Right cardiac atrium (tissue), 5 donors: ENCODE measurements around the gene ZFPL1. TPM values are rescaled to one million over a fixed set of nuclear protein-coding genes. Genes with fewer than 3 reads are reported as not detected.

ENCODE experiments used
- ATAC-seq, 2 donors: fragments of 200-7000 bp; cut with Tn5 transposase; one replicate each; pipeline versions ENCODE4 v1.8.0 to v1.9.1; 2020; ENCODE audit warnings: moderate library complexity in 2 of 2, mild to moderate bottlenecking in 1 of 2
- DNase-seq, 3 donors: peaks; one replicate each; pipeline ENCODE4 v3.0.0-alpha.2; 2020
- H3K27ac ChIP-seq: one replicate; pipeline ENCODE4 v1.5.1; 2013; ENCODE audit warnings: mild to moderate bottlenecking, low read length, control low read depth, moderate library complexity
- H3K27me3 ChIP-seq: one replicate; pipeline ENCODE4 v1.6.1; 2013; ENCODE audit not compliant: control insufficient read depth, insufficient read depth
- H3K4me1 ChIP-seq: one replicate; pipeline ENCODE4 v1.6.1; 2013; ENCODE audit warnings: low read length; ENCODE audit not compliant: control insufficient read depth, insufficient read depth
- H3K4me3 ChIP-seq: one replicate; pipeline ENCODE4 v1.5.1; 2013; ENCODE audit warnings: low read length, control low read depth
- H3K9me3 ChIP-seq: one replicate; pipeline ENCODE4 v1.6.1; 2013; ENCODE audit warnings: low read length; ENCODE audit not compliant: control insufficient read depth
- WGBS: extraction: QIAGEN DNeasy Blood & Tissue Kit; methylation state at CpG from one replicate; pipeline ENCODE4 v1.1.7; 2013; 5-methylcytosine and 5-hydroxymethylcytosine counted together
- intact Hi-C, 4 donors: fragments of 100-400 bp; cut with DNase I; formaldehyde crosslinking; loops; one replicate each; pipeline versions ENCODE4 v1.11.0 to v1.14.0; 2022 to 2023
- polyA plus RNA-seq: library from polyadenylated mRNA; stranded (reverse); fragments of 200-250 nt; gene quantifications from one replicate; pipeline ENCODE4 v1.2.3, GENCODE V29; 2013
- total RNA-seq, 4 donors: library from RNA; stranded (reverse); fragmentation: NEBNext Ultra II Directional; extraction: Animal tissue kit (Norgen Biotek cat#: 25700); gene quantifications; one replicate each; pipeline ENCODE4 v1.2.1, GENCODE V29; 2021
- donor health status: healthy with polysubstance abuse.
- donor health status: DM: no; HTN: yes; CAD: no.
- donor health status: DM: no; HTN: no; CAD: no.
- donor health status: DM: no; HTN: yes; CAD: no; lungs with severe emphysema.
- donor health status: DM: yes; HTN: yes; CAD: no.

The ZFPL1 gene
- total and polyA plus RNA-seq, 5 donors, result 25.6 to 32.6 (median 26.7) TPM

- peak; percentile 6 to 8 for ATAC-seq
Measured at GRCh38 chr11:65095427-65095826, 11.4 kb downstream of the ZFPL1 start.

DNA sequence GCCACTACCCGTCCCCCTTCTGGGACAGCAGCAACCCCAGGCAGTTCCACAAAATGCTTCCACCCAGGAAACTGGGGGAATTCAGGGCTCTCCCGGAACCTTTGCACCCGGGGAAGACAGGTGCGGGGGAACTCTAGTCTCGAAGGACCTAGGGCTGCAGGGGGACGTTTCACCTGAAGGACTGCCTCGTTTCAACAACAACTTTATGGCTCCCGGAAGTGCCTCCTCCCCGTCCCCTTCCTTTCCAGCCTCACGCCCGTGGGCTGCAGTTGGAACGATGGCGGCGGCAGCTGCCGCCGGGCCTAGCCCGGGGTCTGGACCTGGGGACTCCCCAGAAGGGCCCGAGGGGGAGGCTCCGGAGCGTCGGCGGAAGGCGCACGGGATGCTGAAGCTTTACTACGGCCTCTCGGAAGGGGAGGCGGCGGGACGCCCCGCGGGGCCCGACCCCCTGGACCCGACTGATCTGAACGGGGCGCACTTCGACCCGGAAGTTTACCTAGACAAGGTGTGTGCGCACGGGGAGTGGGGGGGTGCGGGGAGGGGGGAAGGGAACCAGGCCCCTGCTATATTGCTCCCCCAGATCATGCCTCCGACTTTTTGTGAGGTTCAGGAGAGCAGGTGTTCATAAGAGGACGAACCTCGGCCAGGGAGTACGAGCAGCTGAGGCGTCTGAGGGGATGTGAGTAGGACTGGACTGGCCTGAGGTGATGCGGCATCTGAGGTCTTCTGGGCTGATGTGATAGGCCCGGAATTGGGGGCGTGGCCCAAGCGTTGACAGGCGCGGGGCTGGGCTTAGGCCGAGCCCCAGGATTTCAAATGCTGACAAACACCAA, 12.2 kb downstream of the ZFPL1 start, which contains the start of gene VPS51:
Gene VPS51, plus strand, starts transcription at position 241 of the 833 bp plus-strand sequence. Its CDS starts 37 bp downstream, at position 278.
- peak; percentile 96 to 97 for ATAC-seq
- Histone ChIP-seq H3K4me3 (peak within 1 kb of the TSS; percentile 91), H3K27me3 (no peaks in the 10 kb centered on the region), H3K4me1 (no peaks in the 10 kb centered on the region), H3K9me3 (no peaks in the 10 kb centered on the region), H3K27ac (peak within 1 kb of the TSS; percentile 92)
- intact Hi-C loops, result no loop called here
- under 1% methylated on average over 52 of the region's 52 CpGs for WGBS
- DNase-seq, result peak; percentile 91 to 96 (median 95)

More at GRCh38 chr11:65095427-65095826, 11.4 kb downstream of the ZFPL1 start:
- H3K4me3 ChIP-seq, result no peak overlapping the region
- peak in 1 of 3 donors; percentile 60 for DNase-seq
- no peaks in the 10 kb centered on the region for H3K4me1 ChIP-seq
- no peaks in the 10 kb centered on the region for H3K27me3 ChIP-seq
- H3K9me3 ChIP-seq, result no peaks in the 10 kb centered on the region
- peak overlapping the region; percentile 19 for H3K27ac ChIP-seq
- intact Hi-C loops, result no loop called here
- 79% methylated on average over 22 of the region's 22 CpGs for WGBS

DNA sequence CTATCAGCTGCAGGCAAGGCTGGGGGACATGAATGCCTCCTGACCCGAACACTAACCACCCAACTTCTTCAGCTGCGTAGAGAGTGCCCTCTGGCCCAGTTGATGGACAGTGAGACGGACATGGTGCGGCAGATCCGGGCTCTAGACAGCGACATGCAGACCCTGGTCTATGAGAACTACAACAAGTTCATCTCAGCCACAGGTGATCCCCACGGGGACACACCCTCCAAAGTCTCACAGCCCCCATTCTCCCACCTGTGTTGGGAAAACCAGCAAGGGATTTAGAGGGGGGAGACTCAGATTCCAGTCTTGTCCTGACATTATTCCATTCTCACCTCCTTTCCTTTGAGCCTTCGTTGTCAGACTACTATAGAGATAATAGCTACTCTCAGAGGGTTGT, 12.9 kb downstream of the ZFPL1 start:
- no peak for ATAC-seq
- WGBS, result 35% methylated on average over 8 of the region's 8 CpGs

GRCh38 chr11:65100674-65101350, 16.8 kb downstream of the ZFPL1 start:
- ATAC-seq (no peak), DNase-seq (no peak)
- Histone ChIP-seq H3K4me3 (no peak overlapping the region), H3K9me3 (no peaks in the 10 kb centered on the region), H3K4me1 (peaks cover 9% of the 10 kb centered on the region), H3K27me3 (no peaks in the 10 kb centered on the region), H3K27ac (no peak overlapping the region)
- WGBS, result 73% methylated on average over 6 of the region's 6 CpGs
- intact Hi-C loops, result no loop called here

More for the DNA sequence above, 12.9 kb downstream of the ZFPL1 start:
- Histone ChIP-seq H3K4me3 (peak overlapping the region; percentile 91), H3K27me3 (no peaks in the 10 kb centered on the region), H3K27ac (peak overlapping the region; percentile 92), H3K9me3 (no peaks in the 10 kb centered on the region), H3K4me1 (peaks cover 2% of the 10 kb centered on the region)
- intact Hi-C loops, result no loop called here
- no peak for DNase-seq

DNA sequence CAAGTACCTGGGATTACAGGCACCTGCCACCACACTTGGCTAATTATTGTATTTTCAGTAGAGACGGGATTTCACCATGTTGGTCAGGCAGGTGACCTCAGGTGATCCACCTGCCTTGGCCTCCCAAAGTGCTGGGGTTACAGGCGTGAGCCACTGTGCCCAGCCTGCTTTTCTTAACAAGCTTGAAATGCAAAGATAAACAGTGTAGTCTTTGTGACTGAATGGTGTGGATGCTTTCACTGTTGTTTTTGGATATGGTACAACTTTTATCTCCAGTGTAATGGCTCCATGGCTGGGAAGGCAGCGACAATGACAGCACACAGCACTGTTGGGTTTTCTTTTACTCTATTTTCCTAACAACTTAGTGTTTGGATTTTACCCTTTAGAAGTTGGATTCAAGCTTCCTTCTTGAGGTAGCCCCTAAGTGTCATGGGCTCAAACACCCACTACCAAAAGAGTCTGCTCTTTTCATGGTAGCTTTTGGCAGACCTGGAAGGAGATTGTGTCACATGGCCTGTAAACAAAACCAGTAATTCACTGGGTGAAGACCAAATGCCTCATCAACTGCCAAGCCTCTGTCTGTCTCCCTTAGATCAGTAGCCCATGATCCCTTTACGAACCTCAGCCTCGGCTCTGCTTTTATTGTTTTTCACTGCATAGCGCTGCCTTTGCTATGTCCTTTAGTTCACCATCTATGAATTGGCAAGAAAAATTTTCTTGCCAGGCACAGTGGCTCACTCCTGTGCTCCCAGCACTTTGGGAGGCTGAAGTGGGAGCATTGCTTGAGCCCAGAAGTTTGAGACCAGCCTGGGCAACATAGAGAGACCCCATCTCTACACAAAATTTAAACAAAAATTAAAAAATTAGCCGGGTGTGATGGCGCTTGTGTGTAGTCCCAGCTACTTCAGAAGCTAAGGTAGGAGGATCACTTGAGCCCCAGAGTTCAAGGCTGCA, 18.4 kb downstream of the ZFPL1 start:
- H3K4me3 ChIP-seq, result no peak overlapping the region
- 57% methylated on average over 8 of the region's 8 CpGs for WGBS

DNA sequence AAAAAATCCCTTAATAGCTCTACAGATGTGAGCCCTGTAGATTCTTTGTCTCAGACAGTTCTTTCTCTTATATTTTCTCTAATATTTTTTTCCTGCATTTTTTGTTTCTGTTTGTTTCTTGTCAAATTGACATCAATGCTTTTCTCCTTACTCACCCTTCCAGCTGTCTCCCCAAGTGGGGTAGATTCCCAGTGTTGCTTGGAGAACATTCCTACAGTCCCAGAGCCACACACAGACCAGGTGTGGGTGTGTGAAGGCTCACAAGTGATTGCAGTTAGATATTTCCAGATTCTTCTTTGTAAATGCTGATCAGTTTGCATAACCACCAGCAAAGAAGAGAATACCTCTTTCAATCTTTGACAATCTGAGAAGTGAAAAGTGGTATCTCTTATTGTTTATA, 19.5 kb downstream of the ZFPL1 start:
- Histone ChIP-seq H3K4me1 (peaks cover 9% of the 10 kb centered on the region), H3K27ac (peak overlapping the region; percentile 76), H3K27me3 (no peaks in the 10 kb centered on the region), H3K4me3 (no peak overlapping the region), H3K9me3 (no peaks in the 10 kb centered on the region)
- intact Hi-C loops, result no loop called here
- DNase-seq, result no peak
- ATAC-seq, result no peak

More for the DNA sequence above, 18.4 kb downstream of the ZFPL1 start:
- ATAC-seq, result peak; percentile 78 to 83
- no peaks in the 10 kb centered on the region for H3K9me3 ChIP-seq
- intact Hi-C loops, result no loop called here
- peaks cover 9% of the 10 kb centered on the region for H3K4me1 ChIP-seq
- H3K27me3 ChIP-seq, result no peaks in the 10 kb centered on the region
- DNase-seq, result peak in 1 of 3 donors; percentile 62
- H3K27ac ChIP-seq, result peak overlapping the region; percentile 88

- peak overlapping the region; percentile 65 for H3K27ac ChIP-seq
- no peak overlapping the region for H3K4me3 ChIP-seq
- H3K27me3 ChIP-seq, result no peaks in the 10 kb centered on the region
- no peaks in the 10 kb centered on the region for H3K9me3 ChIP-seq
- no peak for ATAC-seq
- intact Hi-C loops, result no loop called here
- DNase-seq, result peak in 1 of 3 donors; percentile 65
- 67% methylated on average over 4 of the region's 4 CpGs for WGBS
- peaks cover 9% of the 10 kb centered on the region for H3K4me1 ChIP-seq
Measured at GRCh38 chr11:65104628-65105027, 20.6 kb downstream of the ZFPL1 start.

- no peaks in the 10 kb centered on the region for H3K27me3 ChIP-seq
- no peaks in the 10 kb centered on the region for H3K9me3 ChIP-seq
- no peak overlapping the region for H3K27ac ChIP-seq
- WGBS, result 94% methylated on average over 15 of the region's 15 CpGs
- H3K4me1 ChIP-seq, result peaks cover 7% of the 10 kb centered on the region
- ATAC-seq, result no peak
- DNase-seq, result peak in 1 of 3 donors; percentile 33
- intact Hi-C loops, result no loop called here
- H3K4me3 ChIP-seq, result no peak overlapping the region
Measured at GRCh38 chr11:65107078-65107477, 23.1 kb downstream of the ZFPL1 start.

- no peak overlapping the region for H3K4me3 ChIP-seq
- H3K27me3 ChIP-seq, result no peaks in the 10 kb centered on the region
- no peak overlapping the region for H3K27ac ChIP-seq
- DNase-seq (peak in 2 of 3 donors; percentile 61 to 62), ATAC-seq (no peak)
- H3K4me1 ChIP-seq, result peaks cover 2% of the 10 kb centered on the region
- no peaks in the 10 kb centered on the region for H3K9me3 ChIP-seq
- 95% methylated on average over 52 of the region's 52 CpGs for WGBS
- intact Hi-C loops, result no loop called here
Measured at GRCh38 chr11:65107751-65108468, 23.9 kb downstream of the ZFPL1 start.
